Measurements from ENCODE around the gene CAD.

CAD gene

GRCh38 chr2:27231921-27232320, 14.8 kb downstream of the CAD start:
- no peak for DNase-seq

- DNase-seq: no peak
These were observed 16.2 kb downstream of the CAD start for GRCh38 chr2:27233341-27233740.

GRCh38 chr2:27236136-27236535, 19.0 kb downstream of the CAD start:
- DNase-seq: no peak

- DNase-seq: no peak
These were observed 19.5 kb downstream of the CAD start for GRCh38 chr2:27236626-27237025.

GRCh38 chr2:27237341-27237945, 20.3 kb downstream of the CAD start:
- no peak for DNase-seq

GRCh38 chr2:27238976-27239375, 21.8 kb downstream of the CAD start:
- DNase-seq: no peak

- DNase-seq: no peak
These were observed 23.2 kb downstream of the CAD start for GRCh38 chr2:27240406-27240805.

- no peak for DNase-seq
These were observed 24.8 kb downstream of the CAD start for GRCh38 chr2:27241761-27242613.

- no peak for DNase-seq
These were observed 25.4 kb downstream of the CAD start for GRCh38 chr2:27242614-27242951.

- no peak for DNase-seq
These were observed 26.4 kb downstream of the CAD start for GRCh38 chr2:27243391-27244130.

- DNase-seq: no peak
These were observed 27.9 kb downstream of the CAD start for GRCh38 chr2:27245116-27245515.

- DNase-seq: no peak
These were observed 28.5 kb downstream of the CAD start for GRCh38 chr2:27245626-27246025.

- no peak for DNase-seq
These were observed 30.7 kb downstream of the CAD start for GRCh38 chr2:27247893-27248292.

GRCh38 chr2:27249159-27249890, 32.2 kb downstream of the CAD start:
- DNase-seq: no peak

GRCh38 chr2:27249891-27250651, 32.9 kb downstream of the CAD start:
- no peak for DNase-seq

- DNase-seq: no peak
These were observed 33.6 kb downstream of the CAD start for GRCh38 chr2:27250652-27251379.

GRCh38 chr2:27251766-27252165, 34.6 kb downstream of the CAD start:
- no peak for DNase-seq

GRCh38 chr2:27255187-27255586, 38.0 kb downstream of the CAD start:
- DNase-seq: no peak

- no peak for DNase-seq
These were observed 38.5 kb downstream of the CAD start for GRCh38 chr2:27255660-27256059.

- DNase-seq: no peak
These were observed 39.8 kb downstream of the CAD start for GRCh38 chr2:27256855-27257454.

- no peak for DNase-seq
These were observed 40.9 kb downstream of the CAD start for GRCh38 chr2:27258051-27258450.

All from NK-92 treated with Interleukin-12 subunit alpha and Interleukin-12 subunit beta, amount 100 ng/mL, for 24 hours (cell line).